Measurements from ENCODE around the gene HADH.

Gene HADH

GRCh38 chr4:107999932-108000539, 10.3 kb downstream of the HADH start:
- no peaks in the 10 kb centered on the region for H3K36me3 ChIP-seq (ENCODE audit: control insufficient read depth, insufficient read depth, low read length)
- no peaks in the 10 kb centered on the region for H3K79me2 ChIP-seq
- no peak for TF ChIP-seq CTCF (IDR thresholded peaks at IDR 0.05)
- no peaks in the 10 kb centered on the region for H3K27me3 ChIP-seq (ENCODE audit: control insufficient read depth, insufficient read depth, low read length)
- H3K9me3 ChIP-seq (ENCODE audit: control insufficient read depth, low read length), result no peaks in the 10 kb centered on the region
- no peak overlapping the region for H3K27ac ChIP-seq
- H3K4me1 ChIP-seq, result no peaks in the 10 kb centered on the region
- no peak overlapping the region for H3K4me3 ChIP-seq (ENCODE audit: low read depth, low read length)
- no peak overlapping the region for H2AFZ ChIP-seq
- no peak overlapping the region for H3K4me2 ChIP-seq (ENCODE audit: low read length)
- no peak overlapping the region for H3K9ac ChIP-seq

GRCh38 chr4:108001540-108002135, 11.9 kb downstream of the HADH start:
- H3K4me1 ChIP-seq, result no peaks in the 10 kb centered on the region
- H3K4me2 ChIP-seq (ENCODE audit: low read length), result no peak overlapping the region
- no peaks in the 10 kb centered on the region for H3K36me3 ChIP-seq (ENCODE audit: control insufficient read depth, insufficient read depth, low read length)
- TF ChIP-seq CTCF (IDR thresholded peaks at IDR 0.05), result no peak
- H3K9me3 ChIP-seq (ENCODE audit: control insufficient read depth, low read length), result no peaks in the 10 kb centered on the region
- no peak overlapping the region for H3K9ac ChIP-seq
- no peak overlapping the region for H2AFZ ChIP-seq
- no peaks in the 10 kb centered on the region for H3K79me2 ChIP-seq
- no peaks in the 10 kb centered on the region for H3K27me3 ChIP-seq (ENCODE audit: control insufficient read depth, insufficient read depth, low read length)
- H3K27ac ChIP-seq, result no peak overlapping the region
- H3K4me3 ChIP-seq (ENCODE audit: low read depth, low read length), result no peak overlapping the region

- Histone ChIP-seq H3K4me2 (ENCODE audit: low read length) (no peak overlapping the region), H3K4me1 (no peaks in the 10 kb centered on the region), H3K79me2 (no peaks in the 10 kb centered on the region), H2AFZ (no peak overlapping the region), H3K4me3 (ENCODE audit: low read depth, low read length) (no peak overlapping the region), H3K9ac (no peak overlapping the region), H3K27ac (no peak overlapping the region), H3K36me3 (ENCODE audit: control insufficient read depth, insufficient read depth, low read length) (no peaks in the 10 kb centered on the region), H3K27me3 (ENCODE audit: control insufficient read depth, insufficient read depth, low read length) (no peaks in the 10 kb centered on the region), H3K9me3 (ENCODE audit: control insufficient read depth, low read length) (no peaks in the 10 kb centered on the region)
- TF ChIP-seq CTCF (IDR thresholded peaks at IDR 0.05), result no peak
Observed at GRCh38 chr4:108003982-108004515, 14.4 kb downstream of the HADH start.

GRCh38 chr4:108004646-108005045, 15.0 kb downstream of the HADH start:
- no peak for TF ChIP-seq CTCF (IDR thresholded peaks at IDR 0.05)
- Histone ChIP-seq H3K4me3 (ENCODE audit: low read depth, low read length) (no peak overlapping the region), H3K9ac (no peak overlapping the region), H3K4me1 (no peaks in the 10 kb centered on the region), H2AFZ (no peak overlapping the region), H3K27ac (no peak overlapping the region), H3K9me3 (ENCODE audit: control insufficient read depth, low read length) (no peaks in the 10 kb centered on the region), H3K4me2 (ENCODE audit: low read length) (no peak overlapping the region), H3K36me3 (ENCODE audit: control insufficient read depth, insufficient read depth, low read length) (no peaks in the 10 kb centered on the region), H3K27me3 (ENCODE audit: control insufficient read depth, insufficient read depth, low read length) (no peaks in the 10 kb centered on the region), H3K79me2 (no peaks in the 10 kb centered on the region)

GRCh38 chr4:108005807-108006206, 16.1 kb downstream of the HADH start:
- no peak for TF ChIP-seq CTCF (IDR thresholded peaks at IDR 0.05)
- Histone ChIP-seq H3K9me3 (ENCODE audit: control insufficient read depth, low read length) (no peaks in the 10 kb centered on the region), H3K4me3 (ENCODE audit: low read depth, low read length) (no peak overlapping the region), H3K36me3 (ENCODE audit: control insufficient read depth, insufficient read depth, low read length) (no peaks in the 10 kb centered on the region), H3K27ac (no peak overlapping the region), H3K4me1 (no peaks in the 10 kb centered on the region), H3K27me3 (ENCODE audit: control insufficient read depth, insufficient read depth, low read length) (no peaks in the 10 kb centered on the region), H3K79me2 (no peaks in the 10 kb centered on the region), H2AFZ (no peak overlapping the region), H3K4me2 (ENCODE audit: low read length) (no peak overlapping the region), H3K9ac (no peak overlapping the region)
